Left ventricle myocardium inferior (tissue), 1 donor: ENCODE results near the gene BRI3. TPM values are rescaled to one million over a fixed set of nuclear protein-coding genes. Genes with fewer than 3 reads are reported as not detected.

Source experiments
- DNase-seq: peaks from one replicate; pipeline ENCODE4 v3.0.0-alpha.2; 2020
- H3K27ac ChIP-seq: fragments of 200-600 bp; replicated peaks from 2 replicates; pipeline ENCODE4 v1.8.0; 2021
- H3K27me3 ChIP-seq: fragments of 200-600 bp; 2 replicates; pipeline ENCODE4 v1.8.0; 2021; ENCODE audit warnings: low read depth
- H3K36me3 ChIP-seq: fragments of 200-600 bp; 2 replicates; pipeline ENCODE4 v1.8.0; 2021
- H3K4me1 ChIP-seq: fragments of 200-600 bp; 2 replicates; pipeline ENCODE4 v1.8.0; 2021
- H3K4me3 ChIP-seq: fragments of 200-600 bp; 2 replicates; pipeline ENCODE4 v1.8.0; 2021; ENCODE audit warnings: mild to moderate bottlenecking, moderate library complexity
- H3K9me3 ChIP-seq: fragments of 200-600 bp; replicated peaks from 2 replicates; pipeline ENCODE4 v1.8.0; 2021
- intact Hi-C: fragments of 100-400 bp; cut with micrococcal nuclease; formaldehyde crosslinking; loops from one replicate; pipeline ENCODE4 v1.11.0; 2022
- total RNA-seq: library from RNA; stranded (reverse); fragmentation: NEBNext Ultra II Directional; extraction: Animal tissue kit (Norgen Biotek cat#: 25700); gene quantifications from one replicate; pipeline ENCODE4 v1.2.1, GENCODE V29; 2021
- TF ChIP-seq, protein P1 (sequence below): fragments of 200-600 bp; IDR thresholded peaks from 2 replicates; pipeline ENCODE4 v1.8.0; 2021; ENCODE audit warnings: antibody characterized with exemption, mild to moderate bottlenecking, borderline replicate concordance
- donor health status: DM: no; HTN: yes; CAD: no; lungs with severe emphysema.

The BRI3 gene
- total RNA-seq, 1 donor from 2014 or later: 201 TPM

DNA sequence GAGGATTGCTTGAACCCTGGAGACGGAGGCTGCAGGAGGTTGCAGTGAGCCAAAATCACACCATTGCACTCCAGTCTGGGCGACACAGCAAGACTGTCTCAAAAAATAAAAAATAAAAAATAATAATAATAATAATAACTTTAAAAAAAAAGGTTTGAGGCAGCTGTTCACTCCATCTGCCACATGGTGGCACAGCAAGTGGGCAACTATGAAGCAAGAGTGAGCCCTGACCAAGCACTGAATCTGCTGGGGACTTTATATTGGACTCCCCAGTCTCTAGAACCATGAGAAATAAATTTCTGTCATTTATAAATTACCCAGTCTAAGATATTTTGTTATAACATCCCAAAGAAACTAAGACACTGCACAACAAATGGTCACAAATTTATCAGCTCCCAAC, 14.6 kb upstream of the BRI3 start:
- H3K27ac ChIP-seq: no peak overlapping the region
- H3K4me3 ChIP-seq: no peak overlapping the region
- intact Hi-C loops: no loop called here
- TF ChIP-seq, protein P1, sequence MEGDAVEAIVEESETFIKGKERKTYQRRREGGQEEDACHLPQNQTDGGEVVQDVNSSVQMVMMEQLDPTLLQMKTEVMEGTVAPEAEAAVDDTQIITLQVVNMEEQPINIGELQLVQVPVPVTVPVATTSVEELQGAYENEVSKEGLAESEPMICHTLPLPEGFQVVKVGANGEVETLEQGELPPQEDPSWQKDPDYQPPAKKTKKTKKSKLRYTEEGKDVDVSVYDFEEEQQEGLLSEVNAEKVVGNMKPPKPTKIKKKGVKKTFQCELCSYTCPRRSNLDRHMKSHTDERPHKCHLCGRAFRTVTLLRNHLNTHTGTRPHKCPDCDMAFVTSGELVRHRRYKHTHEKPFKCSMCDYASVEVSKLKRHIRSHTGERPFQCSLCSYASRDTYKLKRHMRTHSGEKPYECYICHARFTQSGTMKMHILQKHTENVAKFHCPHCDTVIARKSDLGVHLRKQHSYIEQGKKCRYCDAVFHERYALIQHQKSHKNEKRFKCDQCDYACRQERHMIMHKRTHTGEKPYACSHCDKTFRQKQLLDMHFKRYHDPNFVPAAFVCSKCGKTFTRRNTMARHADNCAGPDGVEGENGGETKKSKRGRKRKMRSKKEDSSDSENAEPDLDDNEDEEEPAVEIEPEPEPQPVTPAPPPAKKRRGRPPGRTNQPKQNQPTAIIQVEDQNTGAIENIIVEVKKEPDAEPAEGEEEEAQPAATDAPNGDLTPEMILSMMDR: peak; percentile 41
- no peaks in the 10 kb centered on the region for H3K27me3 ChIP-seq
- no peak for DNase-seq
- H3K4me1 ChIP-seq: no peaks in the 10 kb centered on the region
- H3K36me3 ChIP-seq: no peaks in the 10 kb centered on the region
- no peaks in the 10 kb centered on the region for H3K9me3 ChIP-seq

DNA sequence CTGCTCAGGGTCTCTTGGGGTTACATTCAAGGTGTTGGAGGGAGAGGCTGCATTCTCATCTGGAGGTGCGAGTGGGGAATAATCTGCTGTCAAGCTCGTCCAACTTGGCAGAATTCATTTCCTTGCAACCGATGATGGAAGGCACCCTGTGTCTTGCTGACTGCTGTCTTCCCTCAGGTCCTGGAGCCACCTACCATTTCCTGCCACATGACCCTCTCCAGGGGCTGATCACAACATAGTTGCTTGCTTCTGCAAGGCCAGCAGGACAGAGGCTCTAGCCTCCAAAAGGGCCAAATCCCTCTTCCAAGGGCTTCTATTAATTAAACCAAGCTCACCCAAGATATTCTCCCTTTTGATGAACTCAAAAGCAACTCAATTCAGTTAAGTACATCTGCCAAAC, 14.2 kb upstream of the BRI3 start:
- Histone ChIP-seq H3K9me3 (no peaks in the 10 kb centered on the region), H3K36me3 (no peaks in the 10 kb centered on the region), H3K4me1 (no peaks in the 10 kb centered on the region), H3K27me3 (no peaks in the 10 kb centered on the region), H3K4me3 (no peak overlapping the region), H3K27ac (no peak overlapping the region)
- no peak for DNase-seq
- TF ChIP-seq, protein P1: no peak
- intact Hi-C loops: no loop called here

DNA sequence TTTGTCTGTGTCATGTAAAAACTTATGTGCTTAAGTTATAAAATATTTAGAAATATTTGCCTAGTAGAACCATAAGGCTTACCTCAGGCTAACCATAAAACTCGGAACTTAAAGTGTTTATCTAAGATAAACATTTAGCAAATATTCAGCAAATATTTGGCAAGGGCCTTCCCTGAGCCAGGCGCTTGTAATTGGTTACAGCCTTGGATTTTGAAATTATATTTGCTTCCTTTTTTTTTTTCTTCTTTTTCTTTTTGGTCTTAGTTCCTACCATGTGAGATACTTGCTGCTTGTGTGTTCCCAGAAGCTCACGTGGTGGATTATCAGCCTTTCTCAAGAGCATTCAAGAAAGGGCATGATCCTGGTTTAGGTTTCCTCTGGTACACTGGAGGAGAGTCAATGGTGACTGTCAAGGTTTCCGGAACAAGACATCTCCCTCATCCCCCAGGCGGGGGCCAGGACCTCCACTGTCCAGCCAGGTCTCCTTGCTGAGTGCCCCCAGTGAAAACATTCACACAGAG, 5.2 kb upstream of the BRI3 start:
- Histone ChIP-seq H3K36me3 (no peaks in the 10 kb centered on the region), H3K4me1 (peaks cover 18% of the 10 kb centered on the region), H3K27me3 (no peaks in the 10 kb centered on the region), H3K27ac (peak overlapping the region; percentile 39), H3K4me3 (no peak overlapping the region), H3K9me3 (no peaks in the 10 kb centered on the region)
- TF ChIP-seq, protein P1: no peak
- no peak for DNase-seq
- intact Hi-C loops: no loop called here

DNA sequence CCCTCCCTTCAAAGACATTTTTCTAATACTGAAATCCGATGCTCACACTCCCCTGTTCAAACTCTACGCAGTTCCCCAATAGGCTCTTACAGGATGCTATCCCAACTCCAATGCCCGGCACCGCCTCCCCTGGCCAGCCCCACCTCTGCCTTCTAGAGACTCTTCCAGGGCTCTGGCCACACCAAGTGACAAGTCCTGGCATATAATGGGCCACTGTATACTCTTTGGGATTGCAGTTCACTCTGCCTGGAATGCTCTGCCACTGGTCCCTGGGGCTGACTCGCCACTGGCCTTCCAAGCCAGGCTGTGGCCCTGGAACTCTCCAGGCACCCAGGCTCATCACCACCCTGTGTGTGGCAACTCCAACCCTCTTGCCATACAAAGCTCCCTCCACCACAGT, 3.1 kb upstream of the BRI3 start:
- Histone ChIP-seq H3K36me3 (no peaks in the 10 kb centered on the region), H3K27me3 (no peaks in the 10 kb centered on the region), H3K4me3 (no peak overlapping the region), H3K9me3 (no peaks in the 10 kb centered on the region), H3K4me1 (peaks cover 35% of the 10 kb centered on the region), H3K27ac (no peak overlapping the region)
- no peak for DNase-seq
- TF ChIP-seq, protein P1: no peak
- intact Hi-C loops: no loop called here

DNA sequence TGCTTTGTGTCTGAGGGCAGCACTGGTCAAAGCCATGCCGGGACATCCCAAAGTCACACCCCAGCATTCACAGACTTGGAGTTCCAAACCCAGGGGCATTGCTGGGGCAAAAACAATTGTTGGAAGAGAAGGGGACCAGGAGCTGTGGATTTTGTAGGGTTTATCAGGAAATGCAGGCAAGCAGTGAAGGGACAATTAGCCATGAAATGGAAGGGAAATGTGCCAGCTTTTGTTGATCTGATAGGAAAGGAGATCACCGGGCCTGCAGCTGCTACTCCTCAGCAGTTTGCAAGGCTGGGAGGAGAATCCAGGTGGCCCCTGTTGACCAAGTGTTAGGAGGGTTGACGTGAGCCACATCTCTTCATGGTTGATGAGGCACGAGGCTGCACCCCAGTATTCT, 2.5 kb upstream of the BRI3 start:
- TF ChIP-seq, protein P1: no peak
- H3K27me3 ChIP-seq: no peaks in the 10 kb centered on the region
- no peaks in the 10 kb centered on the region for H3K9me3 ChIP-seq
- H3K36me3 ChIP-seq: no peaks in the 10 kb centered on the region
- intact Hi-C loops: no loop called here
- no peak overlapping the region for H3K4me3 ChIP-seq
- H3K4me1 ChIP-seq: peaks cover 40% of the 10 kb centered on the region
- H3K27ac ChIP-seq: no peak overlapping the region
- no peak for DNase-seq
